B cell (primary cell): ENCODE data around the gene COPS7B. TPM values are rescaled to one million over a fixed set of nuclear protein-coding genes. Genes with fewer than 3 reads are reported as not detected.

Experiments
- ATAC-seq: fragments of 200-7000 bp; cut with Tn5 transposase; one replicate; pipeline ENCODE4 v1.10.0; 2021; ENCODE audit warnings: low read depth, mild to moderate bottlenecking, moderate number of reproducible peaks, moderate library complexity
- CTCF ChIA-PET: fragments of 350-600 bp; sonication (Branson Sonifier 250); formaldehyde crosslinking; loops from one replicate; lab custom pipeline; 2021; ENCODE audit warnings: antibody characterized with exemption, inconsistent platforms; lab: Charles Lee
- POLR2A ChIA-PET: fragments of 350-600 bp; sonication (Branson Sonifier 250); formaldehyde crosslinking; loops from one replicate; lab custom pipeline; 2021; ENCODE audit warnings: antibody characterized with exemption; lab: Charles Lee
- DNase-seq: peaks from one replicate; pipeline ENCODE4 v3.0.0; 2013
- H2AFZ ChIP-seq: 2 replicates; pipeline ENCODE4 v1.6.1; 2012; ENCODE audit warnings: mild to moderate bottlenecking, low read depth, low read length; ENCODE audit not compliant: insufficient read depth, poor library complexity, severe bottlenecking
- H3K27ac ChIP-seq, 2 donors: 1 replicate in 1 of 2; 2 replicates in 1 of 2; pipeline ENCODE4 v1.5.1; 2012 to 2013; ENCODE audit warnings: low read length in 2 of 2, mild to moderate bottlenecking in 2 of 2, moderate library complexity in 1 of 2
- H3K27me3 ChIP-seq, 4 experiments: fragments of 200-600 bp in 1 of 4; sonication (generic) in 1 of 4; replicated peaks in 1 of 4; 1 replicate in 2 of 4; 2 replicates in 2 of 4; pipeline versions ENCODE4 v1.6.1 to v1.7.0; 2013 to 2016; ENCODE audit warnings: low read length in 3 of 4, mild to moderate bottlenecking in 2 of 4, mixed read lengths in 1 of 4, moderate library complexity in 1 of 4; ENCODE audit not compliant: insufficient read depth in 4 of 4, control insufficient read depth in 3 of 4; ENCODE audit errors: control extremely low read depth in 1 of 4
- H3K36me3 ChIP-seq, 2 experiments: replicated peaks in 1 of 2; 1 replicate in 1 of 2; 2 replicates in 1 of 2; pipeline versions ENCODE4 v1.6.1 to v1.7.1; 2013; ENCODE audit warnings: low read length in 1 of 2; ENCODE audit not compliant: insufficient read depth in 2 of 2, control insufficient read depth in 1 of 2; ENCODE audit errors: control extremely low read depth in 1 of 2, extremely low read depth in 1 of 2
- H3K4me1 ChIP-seq, 2 donors: fragments of 200-600 bp in 1 of 2; sonication (generic) in 1 of 2; 1 replicate in 1 of 2; 2 replicates in 1 of 2; pipeline versions ENCODE4 v1.5.1 to v1.6.1; 2013 to 2017; ENCODE audit warnings: low read length in 2 of 2; ENCODE audit not compliant: control insufficient read depth in 2 of 2, insufficient read depth in 2 of 2
- H3K4me2 ChIP-seq: replicated peaks from 2 replicates; pipeline ENCODE3; 2012; ENCODE audit warnings: mild to moderate bottlenecking, low read depth, low read length; ENCODE audit not compliant: poor library complexity, severe bottlenecking
- H3K4me3 ChIP-seq, 5 experiments: fragments of 200-600 bp in 1 of 5; sonication (generic) in 1 of 5; 1 replicate in 3 of 5; 2 replicates in 2 of 5; pipeline versions ENCODE4 v1.5.1 to v1.7.0; 2011 to 2016; ENCODE audit warnings: low read length in 4 of 5, mild to moderate bottlenecking in 4 of 5, low read depth in 2 of 5, control low read depth in 1 of 5, moderate library complexity in 1 of 5; ENCODE audit not compliant: insufficient read depth in 1 of 5; ENCODE audit errors: control extremely low read depth in 1 of 5, extremely low read depth in 1 of 5
- H3K79me2 ChIP-seq: fragments of 200-600 bp; sonication (generic); one replicate; pipeline ENCODE4 v1.6.0; 2016; ENCODE audit warnings: low read length; ENCODE audit not compliant: control insufficient read depth, insufficient read depth
- H3K9ac ChIP-seq: fragments of 200-600 bp; sonication (generic); 2 replicates; pipeline ENCODE4 v1.6.1; 2017; ENCODE audit warnings: mild to moderate bottlenecking, low read length, moderate library complexity
- H3K9me3 ChIP-seq, 3 donors: one replicate each; pipeline versions ENCODE4 v1.6.1 to v1.7.1; 2013; ENCODE audit warnings: low read length in 2 of 3; ENCODE audit not compliant: control insufficient read depth in 2 of 3, insufficient read depth in 1 of 3; ENCODE audit errors: control extremely low read depth in 1 of 3
- H4K20me1 ChIP-seq: 2 replicates; pipeline ENCODE4 v1.6.0; 2012; ENCODE audit warnings: mild to moderate bottlenecking, low read length; ENCODE audit not compliant: insufficient read depth, control insufficient read depth, poor library complexity, severe bottlenecking
- H3K27ac Mint-ChIP-seq: one replicate; pipeline ENCODE4 v1.8.0; 2021; ENCODE audit warnings: mixed read lengths
- H3K27me3 Mint-ChIP-seq: one replicate; pipeline ENCODE4 v1.8.0; 2021; ENCODE audit warnings: mixed read lengths
- H3K4me1 Mint-ChIP-seq: one replicate; pipeline ENCODE4 v1.8.0; 2021; ENCODE audit warnings: mixed read lengths
- H3K4me3 Mint-ChIP-seq: one replicate; pipeline ENCODE4 v1.8.0; 2021; ENCODE audit warnings: mixed read lengths
- H3K9me3 Mint-ChIP-seq: one replicate; pipeline ENCODE4 v1.8.0; 2022; ENCODE audit warnings: mixed read lengths; ENCODE audit not compliant: insufficient read depth
- EZH2 ChIP-seq: IDR thresholded peaks from 2 replicates; pipeline ENCODE4 v1.6.1; 2012; ENCODE audit warnings: borderline replicate concordance, low read depth, mild to moderate bottlenecking, moderate library complexity, low read length; ENCODE audit not compliant: insufficient read depth, poor library complexity, severe bottlenecking
- WGBS: methylation state at CpG from one replicate; pipeline ENCODE4 v1.1.5; 2013; ENCODE audit warnings: missing lambda C conversion rate; ENCODE audit not compliant: insufficient coverage; 5-methylcytosine and 5-hydroxymethylcytosine counted together
- intact Hi-C: fragments of 100-400 bp; cut with micrococcal nuclease; formaldehyde crosslinking; loops from one replicate; pipeline ENCODE4 v1.10.0; 2022
- polyA plus RNA-seq: library from polyadenylated mRNA; depleted of rRNA; stranded (reverse); fragments of >200 nt; gene quantifications from 2 replicates; pipeline ENCODE4 v1.2.3, GENCODE V29; 2012
- total RNA-seq, 2 donors: library from RNA; stranded (reverse); fragments of 120-200 nt in 1 of 2; gene quantifications; 1 replicate in 1 of 2; 2 replicates in 1 of 2; pipeline versions ENCODE4 v1.2.3 to v1.2.4, GENCODE V29; 2013 to 2022
- TF ChIP-seq, protein P1 (sequence below): fragments of 200-600 bp; IDR thresholded peaks from one replicate; pipeline ENCODE4 v1.8.0; 2022; ENCODE audit warnings: antibody characterized with exemption, mild to moderate bottlenecking

The COPS7B gene
- total and polyA plus RNA-seq, 2 donors (not counting 1 experiment from before 2014, with no cell fraction given) = 52.7 to 70.8 TPM

DNA sequence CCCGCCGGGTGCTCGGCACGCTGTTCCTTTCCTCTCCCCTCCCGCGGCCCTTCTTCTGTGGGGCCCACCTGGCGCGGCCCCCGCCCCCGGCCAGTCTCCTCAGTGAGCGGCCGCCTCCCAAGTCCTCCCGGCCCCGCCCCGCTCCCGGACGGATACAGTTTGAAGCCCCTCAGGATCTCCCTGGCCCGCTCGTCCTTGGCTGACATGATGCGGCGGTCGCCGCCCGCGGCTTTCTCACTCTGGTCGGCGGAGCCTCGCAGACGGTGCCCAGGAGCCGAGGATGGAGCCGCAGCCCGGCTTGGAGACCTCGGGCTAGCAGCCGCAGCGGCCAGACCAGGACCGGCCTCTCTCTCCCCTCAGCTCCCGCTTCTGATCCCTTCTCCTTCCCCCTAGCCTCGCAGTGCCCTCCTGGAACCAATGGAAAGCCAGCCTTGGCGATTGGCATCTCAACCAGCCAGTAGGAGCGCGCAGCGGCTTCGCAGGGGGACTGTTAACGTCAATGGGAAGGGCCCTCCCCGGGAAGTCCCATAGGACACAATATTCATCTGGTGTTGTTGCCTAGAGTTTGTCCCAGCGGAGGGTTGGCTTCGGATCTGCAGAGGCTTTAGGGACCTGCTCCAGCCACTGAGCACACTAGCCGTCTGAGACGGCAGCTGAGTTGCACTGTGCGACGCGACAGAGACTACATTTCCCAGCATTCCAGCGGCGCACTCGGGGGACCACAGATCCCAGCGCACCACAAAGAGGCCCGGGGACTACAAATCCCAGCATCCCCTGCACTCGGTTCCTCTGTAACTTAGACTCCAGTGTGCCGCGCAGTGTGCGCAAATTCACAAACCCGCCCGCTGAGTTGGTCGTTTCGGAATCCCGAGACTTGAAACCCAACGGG lies 5.1 kb upstream of the COPS7B start, which contains the start of gene PDE6D:
TSS of gene PDE6D (minus strand) at position 374 of the 889 bp plus-strand sequence. CDS start at position 206, 168 bp downstream.
- ChIA-PET CTCF (interaction anchor here (1.0 to 1.5 kb wide), 4 partner anchors 60 to 168 kb away, joined by 3 to 4 read pairs (median 4); no protein-coding TSS in a partner anchor), POLR2A (interaction anchor here (0.6 to 1.3 kb wide), 4 partner anchors 66 to 316 kb away, joined by 3 to 9 read pairs (median 3); no protein-coding TSS in a partner anchor)
- Mint-ChIP-seq H3K27ac (peak within 1 kb of the TSS; percentile 97), H3K27me3 (no peaks in the 10 kb centered on the region), H3K4me3 (peak within 1 kb of the TSS; percentile 100), H3K4me1 (peaks cover 63% of the 10 kb centered on the region), H3K9me3 (no peaks in the 10 kb centered on the region)
- peaks cover 28 to 32% of the 10 kb centered on the region in 2 donors for H3K4me1 ChIP-seq
- peaks cover 74% of the 10 kb centered on the region for H3K79me2 ChIP-seq
- H2AFZ ChIP-seq = peak within 1 kb of the TSS; percentile 86
- peak within 1 kb of the TSS; percentile 63 to 87 for H3K27ac ChIP-seq
- H3K36me3 ChIP-seq = no peaks in the 10 kb centered on the region
- H3K9ac ChIP-seq = peak within 1 kb of the TSS; percentile 82
- H3K9me3 ChIP-seq = no peaks in the 10 kb centered on the region
- H3K27me3 ChIP-seq = no peaks in the 10 kb centered on the region
- DNase-seq (peak; percentile 98), ATAC-seq (peak; percentile 89)
- H3K4me2 ChIP-seq = peak within 1 kb of the TSS; percentile 82
- H4K20me1 ChIP-seq = no peaks in the 10 kb centered on the region
- intact Hi-C loops = loop anchor here (1.0 to 2.0 kb wide), 8 partner anchors 64 to 770 kb away; partner anchors contain the start of genes EIF4E2, NCL and TIGD1
- peak within 1 kb of the TSS; percentile 72 to 92 (median 85) for H3K4me3 ChIP-seq
- TF ChIP-seq, protein P1, sequence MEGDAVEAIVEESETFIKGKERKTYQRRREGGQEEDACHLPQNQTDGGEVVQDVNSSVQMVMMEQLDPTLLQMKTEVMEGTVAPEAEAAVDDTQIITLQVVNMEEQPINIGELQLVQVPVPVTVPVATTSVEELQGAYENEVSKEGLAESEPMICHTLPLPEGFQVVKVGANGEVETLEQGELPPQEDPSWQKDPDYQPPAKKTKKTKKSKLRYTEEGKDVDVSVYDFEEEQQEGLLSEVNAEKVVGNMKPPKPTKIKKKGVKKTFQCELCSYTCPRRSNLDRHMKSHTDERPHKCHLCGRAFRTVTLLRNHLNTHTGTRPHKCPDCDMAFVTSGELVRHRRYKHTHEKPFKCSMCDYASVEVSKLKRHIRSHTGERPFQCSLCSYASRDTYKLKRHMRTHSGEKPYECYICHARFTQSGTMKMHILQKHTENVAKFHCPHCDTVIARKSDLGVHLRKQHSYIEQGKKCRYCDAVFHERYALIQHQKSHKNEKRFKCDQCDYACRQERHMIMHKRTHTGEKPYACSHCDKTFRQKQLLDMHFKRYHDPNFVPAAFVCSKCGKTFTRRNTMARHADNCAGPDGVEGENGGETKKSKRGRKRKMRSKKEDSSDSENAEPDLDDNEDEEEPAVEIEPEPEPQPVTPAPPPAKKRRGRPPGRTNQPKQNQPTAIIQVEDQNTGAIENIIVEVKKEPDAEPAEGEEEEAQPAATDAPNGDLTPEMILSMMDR = no peak
- no peak for TF ChIP-seq EZH2
- WGBS = under 1% methylated on average over 67 of the region's 67 CpGs
